BLaER1 treated with 17β-estradiol and CSF1 and Interleukin-3, amounts not matched to agents 10 nM and 100 nM (cell line): Measurements from ENCODE around the gene ABCA4.

ENCODE experiments used
- H3K27ac ChIP-seq, 11 experiments: shearing (Covaris generic); formaldehyde crosslinking; 2 replicates each; pipeline ENCODE4 v1.8.1; 2022
- H3K27me3 ChIP-seq, 11 experiments: shearing (Covaris generic); formaldehyde crosslinking; 2 replicates each; pipeline ENCODE4 v1.8.1; 2022
- H3K36me3 ChIP-seq, 11 experiments: shearing (Covaris generic); formaldehyde crosslinking; 2 replicates each; pipeline ENCODE4 v1.8.1; 2022
- H3K4me1 ChIP-seq, 10 experiments: shearing (Covaris generic); formaldehyde crosslinking; 2 replicates each; pipeline ENCODE4 v1.8.1; 2022
- H3K4me2 ChIP-seq, 11 experiments: shearing (Covaris generic); formaldehyde crosslinking; 2 replicates each; pipeline ENCODE4 v1.8.1; 2022
- H3K4me3 ChIP-seq, 10 experiments: shearing (Covaris generic); formaldehyde crosslinking; 2 replicates each; pipeline ENCODE4 v1.8.1; 2022
- H3K9ac ChIP-seq, 11 experiments: shearing (Covaris generic); formaldehyde crosslinking; 2 replicates each; pipeline ENCODE4 v1.8.1; 2022
- H3K9me3 ChIP-seq, 11 experiments: shearing (Covaris generic); formaldehyde crosslinking; replicated peaks in 1 of 11; 2 replicates each; pipeline ENCODE4 v1.8.1; 2022
- H4K20me1 ChIP-seq, 11 experiments: shearing (Covaris generic); formaldehyde crosslinking; 2 replicates each; pipeline ENCODE4 v1.8.1; 2022
- Cebpa-rat ChIP-seq, 11 experiments: shearing (Covaris generic); IDR thresholded peaks; 2 replicates each; pipeline ENCODE4 v1.8.1; 2022

ABCA4 gene

GRCh38 chr1:94022471-94023189, 98.3 kb downstream of the ABCA4 start:
- no peak overlapping the region for H3K9ac ChIP-seq
- H3K4me1 ChIP-seq, result peaks cover 0 to 23% (median 6%) of the 10 kb centered on the region in 10 experiments; a peak in 11 of 20 replicates
- TF ChIP-seq Cebpa-rat (IDR thresholded peaks at IDR 0.05), result no peak
- H3K4me2 ChIP-seq, result no peak overlapping the region
- H3K27ac ChIP-seq, result no peak overlapping the region
- no peaks in the 10 kb centered on the region for H3K9me3 ChIP-seq
- H3K36me3 ChIP-seq, result no peaks in the 10 kb centered on the region
- no peaks in the 10 kb centered on the region for H3K27me3 ChIP-seq
- no peaks in the 10 kb centered on the region for H4K20me1 ChIP-seq
- H3K4me3 ChIP-seq, result no peak overlapping the region

GRCh38 chr1:94020764-94021579, 100.0 kb downstream of the ABCA4 start:
- H3K36me3 ChIP-seq, result no peaks in the 10 kb centered on the region
- no peak overlapping the region for H3K27ac ChIP-seq
- no peak for TF ChIP-seq Cebpa-rat (IDR thresholded peaks at IDR 0.05)

GRCh38 chr1:94019327-94019726, 101.6 kb downstream of the ABCA4 start:
- H3K9me3 ChIP-seq, result no peaks in the 10 kb centered on the region
- no peaks in the 10 kb centered on the region for H3K36me3 ChIP-seq
- no peak overlapping the region for H3K4me2 ChIP-seq
- no peak overlapping the region for H3K9ac ChIP-seq
- TF ChIP-seq Cebpa-rat (IDR thresholded peaks at IDR 0.05), result no peak
- H3K27ac ChIP-seq, result no peak overlapping the region
- no peaks in the 10 kb centered on the region for H3K27me3 ChIP-seq
- H3K4me3 ChIP-seq, result no peak overlapping the region
- H4K20me1 ChIP-seq, result no peaks in the 10 kb centered on the region
- H3K4me1 ChIP-seq, result peaks cover 0 to 20% (median 14%) of the 10 kb centered on the region in 10 experiments; a peak in 13 of 20 replicates

More at GRCh38 chr1:94020764-94021579, 100.0 kb downstream of the ABCA4 start:
- Histone ChIP-seq H3K4me2 (no peak overlapping the region), H3K4me1 (peaks cover 0 to 20% (median 12%) of the 10 kb centered on the region in 10 experiments; a peak in 12 of 20 replicates), H3K27me3 (no peaks in the 10 kb centered on the region), H4K20me1 (no peaks in the 10 kb centered on the region), H3K9me3 (no peaks in the 10 kb centered on the region), H3K9ac (no peak overlapping the region), H3K4me3 (no peak overlapping the region)

GRCh38 chr1:94017155-94017829, 103.7 kb downstream of the ABCA4 start:
- no peak overlapping the region for H3K9ac ChIP-seq
- peaks cover 10 to 25% (median 18%) of the 10 kb centered on the region in 10 experiments; a peak in 17 of 20 replicates for H3K4me1 ChIP-seq
- H3K9me3 ChIP-seq, result no peaks in the 10 kb centered on the region
- no peak overlapping the region for H3K4me3 ChIP-seq
- H3K4me2 ChIP-seq, result peak overlapping the region in 7 of 11 experiments; percentile 16 to 75 (median 59); a peak in 14 of 22 replicates
- H3K27me3 ChIP-seq, result peaks cover 0 to 8% (median 0%) of the 10 kb centered on the region in 11 experiments; a peak in 4 of 22 replicates
- no peaks in the 10 kb centered on the region for H3K36me3 ChIP-seq
- TF ChIP-seq Cebpa-rat (IDR thresholded peaks at IDR 0.05), result no peak
- H4K20me1 ChIP-seq, result no peaks in the 10 kb centered on the region
- peak overlapping the region in 4 of 11 experiments; percentile 7 to 54 (median 34); a peak in 6 of 22 replicates for H3K27ac ChIP-seq

- no peak overlapping the region for H3K9ac ChIP-seq
- H3K4me1 ChIP-seq, result peaks cover 10 to 25% (median 18%) of the 10 kb centered on the region in 10 experiments; a peak in 17 of 20 replicates
- H3K9me3 ChIP-seq, result no peaks in the 10 kb centered on the region
- H4K20me1 ChIP-seq, result no peaks in the 10 kb centered on the region
- H3K27ac ChIP-seq, result no peak overlapping the region
- no peaks in the 10 kb centered on the region for H3K36me3 ChIP-seq
- no peak for TF ChIP-seq Cebpa-rat (IDR thresholded peaks at IDR 0.05)
- no peak overlapping the region for H3K4me3 ChIP-seq
- H3K27me3 ChIP-seq, result peaks cover 0 to 8% (median 0%) of the 10 kb centered on the region in 11 experiments; a peak in 4 of 22 replicates
- no peak overlapping the region for H3K4me2 ChIP-seq
Observed at GRCh38 chr1:94015489-94015817, 105.5 kb downstream of the ABCA4 start.

DNA sequence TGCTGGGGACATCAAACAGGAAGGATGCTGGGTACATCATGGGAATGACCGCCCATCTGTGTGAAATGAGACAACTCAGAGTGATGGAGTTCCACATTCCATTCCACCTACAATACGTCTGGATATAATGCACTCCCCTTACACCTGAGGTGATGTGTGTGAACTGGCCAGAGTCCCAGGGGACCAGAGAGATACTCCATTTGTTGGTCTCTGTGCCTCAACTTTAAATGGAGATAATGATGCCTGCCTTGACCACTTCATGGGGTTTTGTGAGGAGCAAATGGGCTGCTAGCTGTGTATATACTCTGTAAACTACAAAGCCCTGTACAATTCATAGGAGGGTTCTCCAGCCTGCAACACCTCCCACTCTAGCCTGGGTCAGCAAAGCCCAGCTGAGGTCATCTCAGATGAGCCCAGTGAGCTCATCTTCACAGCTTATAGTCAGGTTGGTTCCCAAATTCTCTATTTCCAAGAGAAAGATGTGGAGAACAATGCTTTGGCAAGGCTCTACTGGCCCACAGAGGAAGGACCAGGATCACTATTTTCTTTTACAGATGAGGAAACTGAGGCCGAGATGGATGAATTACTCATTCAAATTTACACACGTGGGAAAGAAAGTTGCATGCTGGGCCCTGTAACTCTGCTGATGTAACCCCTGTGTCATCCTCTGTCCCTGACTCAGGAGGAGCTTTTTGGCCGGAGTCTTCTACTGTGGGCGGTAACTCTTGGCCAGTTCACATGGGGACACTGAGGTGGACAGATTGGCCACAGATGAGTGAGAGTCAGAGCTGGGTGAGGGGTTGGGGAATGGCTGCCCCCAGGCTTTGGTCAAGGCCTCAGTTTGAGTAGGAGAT, 106.1 kb downstream of the ABCA4 start:
- Histone ChIP-seq H3K9me3 (no peaks in the 10 kb centered on the region), H3K9ac (no peak overlapping the region), H4K20me1 (no peaks in the 10 kb centered on the region), H3K27ac (no peak overlapping the region), H3K4me1 (peaks cover 10 to 25% (median 18%) of the 10 kb centered on the region in 10 experiments; a peak in 17 of 20 replicates), H3K4me2 (peak overlapping the region in 5 of 11 experiments; percentile 3 to 40 (median 27); a peak in 4 of 22 replicates), H3K36me3 (no peaks in the 10 kb centered on the region), H3K4me3 (no peak overlapping the region), H3K27me3 (peaks cover 0 to 8% (median 0%) of the 10 kb centered on the region in 11 experiments; a peak in 4 of 22 replicates)
- TF ChIP-seq Cebpa-rat (IDR thresholded peaks at IDR 0.05), result no peak

GRCh38 chr1:94014087-94014486, 106.9 kb downstream of the ABCA4 start:
- Histone ChIP-seq H3K9ac (no peak overlapping the region), H3K4me1 (peaks cover 10 to 25% (median 18%) of the 10 kb centered on the region in 10 experiments; a peak in 17 of 20 replicates), H3K4me3 (no peak overlapping the region), H3K4me2 (peak overlapping the region in 5 of 11 experiments; percentile 3 to 40 (median 27); a peak in 4 of 22 replicates), H3K27ac (no peak overlapping the region), H3K27me3 (peaks cover 0 to 8% (median 0%) of the 10 kb centered on the region in 11 experiments; a peak in 4 of 22 replicates), H4K20me1 (no peaks in the 10 kb centered on the region), H3K9me3 (no peaks in the 10 kb centered on the region), H3K36me3 (no peaks in the 10 kb centered on the region)
- TF ChIP-seq Cebpa-rat (IDR thresholded peaks at IDR 0.05), result no peak

GRCh38 chr1:94013367-94013878, 107.5 kb downstream of the ABCA4 start:
- Histone ChIP-seq H3K4me1 (peaks cover 10 to 25% (median 18%) of the 10 kb centered on the region in 10 experiments; a peak in 17 of 20 replicates), H3K4me3 (no peak overlapping the region), H3K9me3 (no peaks in the 10 kb centered on the region), H3K9ac (no peak overlapping the region), H4K20me1 (no peaks in the 10 kb centered on the region), H3K27ac (no peak overlapping the region), H3K36me3 (no peaks in the 10 kb centered on the region), H3K27me3 (peaks cover 0 to 8% (median 0%) of the 10 kb centered on the region in 11 experiments; a peak in 4 of 22 replicates), H3K4me2 (peak overlapping the region in 5 of 11 experiments; percentile 4 to 32 (median 12); a peak in 2 of 22 replicates)
- no peak for TF ChIP-seq Cebpa-rat (IDR thresholded peaks at IDR 0.05)
